ENCODE results near the gene SCAANT1.

GRCh38 chr3:63937661-63938651, 25.8 kb upstream of the SCAANT1 start:
- TF ChIP-seq POLR2A (IDR thresholded peaks at IDR 0.05): no peak
- TF ChIP-seq CTCF (IDR thresholded peaks at IDR 0.05): no peak
